Suppressor macrophage treated with lipopolysaccharide for 1 hour (primary cell): Measurements from ENCODE around the gene SLC25A1.
A peak's percentile ranks its signal among the peaks of the same experiment; 100 is the strongest.

ENCODE experiments used
- DNase-seq, 3 donors: peaks; one replicate each; pipeline ENCODE4 v3.0.0-alpha.2; 2020 to 2022

The SLC25A1 gene

GRCh38 chr22:19180234-19180633 is 1.7 kb upstream of the SLC25A1 start:
- DNase-seq: no peak

- peak; percentile 73 to 86 (median 81) for DNase-seq
These were observed 1.0 kb upstream of the SLC25A1 start for GRCh38 chr22:19179497-19180048.

- DNase-seq: peak in 2 of 3 donors; percentile 50 to 67
These were observed 375 bp downstream of the SLC25A1 start for GRCh38 chr22:19178065-19178656.

- DNase-seq: no peak
These were observed 1.1 kb downstream of the SLC25A1 start for GRCh38 chr22:19177164-19178064.

GRCh38 chr22:19176732-19177131 is 1.8 kb downstream of the SLC25A1 start:
- no peak for DNase-seq

GRCh38 chr22:19176175-19176643 is 2.3 kb downstream of the SLC25A1 start:
- DNase-seq: no peak

GRCh38 chr22:19175602-19176174 is 2.8 kb downstream of the SLC25A1 start:
- DNase-seq: no peak

GRCh38 chr22:19175026-19175601 is 3.4 kb downstream of the SLC25A1 start:
- DNase-seq: no peak

GRCh38 chr22:19174106-19175025 is 4.2 kb downstream of the SLC25A1 start:
- peak; percentile 32 to 58 (median 50) for DNase-seq

GRCh38 chr22:19173047-19174035 is 5.2 kb downstream of the SLC25A1 start:
- DNase-seq: no peak

- DNase-seq: no peak
These were observed 6.1 kb downstream of the SLC25A1 start for GRCh38 chr22:19172213-19173046.

- DNase-seq: no peak
These were observed 8.6 kb downstream of the SLC25A1 start for GRCh38 chr22:19169947-19170318.

GRCh38 chr22:19169002-19169946 is 9.3 kb downstream of the SLC25A1 start:
- no peak for DNase-seq

GRCh38 chr22:19168088-19168890 is 10.2 kb downstream of the SLC25A1 start:
- DNase-seq: no peak

GRCh38 chr22:19167106-19167869 is 11.2 kb downstream of the SLC25A1 start:
- no peak for DNase-seq

- DNase-seq: no peak
These were observed 12.1 kb downstream of the SLC25A1 start for GRCh38 chr22:19166421-19166820.

GRCh38 chr22:19164425-19164824 is 14.1 kb downstream of the SLC25A1 start:
- DNase-seq: no peak
